ENCODE measurements around the gene CPA1.
"Not testable (repeated sequence)": the region's sequence is repeated elsewhere in the genome, so short reads cannot be mapped to it uniquely, and the experiment has no call there.

CPA1 gene

DNA sequence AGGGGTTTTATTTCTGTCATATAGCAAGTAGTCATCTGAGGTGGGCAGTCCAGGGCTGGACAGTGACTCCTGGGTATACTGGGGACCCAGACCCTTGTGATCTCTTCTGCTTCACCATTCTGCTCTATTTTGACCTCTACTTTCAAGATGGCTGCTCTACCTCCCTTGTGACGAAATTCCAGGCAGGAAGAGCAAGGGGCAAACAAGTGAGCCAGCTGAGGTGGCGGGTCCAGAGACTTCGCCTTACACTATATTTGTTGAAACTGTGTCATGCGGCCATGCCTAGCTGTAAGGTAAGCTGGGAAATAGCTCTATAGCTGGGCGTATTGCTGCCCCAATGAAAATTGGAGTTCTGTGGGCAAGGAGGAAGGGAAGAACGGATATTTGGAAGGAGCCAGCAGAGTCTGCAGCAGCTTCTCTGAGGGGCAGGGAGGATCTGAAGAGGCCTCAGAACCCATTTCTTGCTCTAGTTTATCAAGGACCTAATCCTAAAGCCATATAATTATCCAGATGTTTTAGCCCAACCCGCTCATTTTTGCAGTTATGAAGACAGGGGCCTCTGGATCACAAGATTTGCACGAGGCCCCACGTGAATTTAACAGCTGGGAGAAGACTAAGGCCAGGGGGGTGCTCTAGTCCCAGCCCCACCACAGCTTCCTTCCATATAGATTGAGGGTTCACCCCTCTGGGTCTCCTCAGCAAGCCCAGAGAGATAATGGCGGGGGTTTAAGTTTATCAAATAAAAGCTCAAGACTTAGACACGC lies 7.7 kb upstream of the CPA1 start:
- Histone ChIP-seq H3K27me3 (ENCODE audit: insufficient read depth, low read length, poor library complexity) (no peaks in the 10 kb centered on the region), H3K4me1 (ENCODE audit: insufficient read depth, low read length) (no peaks in the 10 kb centered on the region), H3K27ac (ENCODE audit: low read length) (no peak overlapping the region), H3K4me3 (ENCODE audit: low read depth in 1 of 2, low read length in 2 of 2) (no peak overlapping the region), H3K36me3 (ENCODE audit: insufficient read depth, low read length) (no peaks in the 10 kb centered on the region), H2AFZ (ENCODE audit: low read depth, low read length) (no peak overlapping the region), H3K9me3 (ENCODE audit: insufficient read depth, low read length, severe bottlenecking) (peaks cover 7% of the 10 kb centered on the region), H3K9ac (ENCODE audit: low read depth, low read length) (no peak overlapping the region), H4K20me1 (ENCODE audit: insufficient read depth, low read length) (no peaks in the 10 kb centered on the region), H3K4me2 (ENCODE audit: insufficient read depth, low read length) (no peak overlapping the region), H3K79me2 (ENCODE audit: insufficient read depth, low read length) (no peaks in the 10 kb centered on the region)
- no peak for TF ChIP-seq EZH2 (IDR thresholded peaks at IDR 0.05; ENCODE audit: borderline replicate concordance, low read depth, low read length, severe bottlenecking)
- TF ChIP-seq, protein P1, sequence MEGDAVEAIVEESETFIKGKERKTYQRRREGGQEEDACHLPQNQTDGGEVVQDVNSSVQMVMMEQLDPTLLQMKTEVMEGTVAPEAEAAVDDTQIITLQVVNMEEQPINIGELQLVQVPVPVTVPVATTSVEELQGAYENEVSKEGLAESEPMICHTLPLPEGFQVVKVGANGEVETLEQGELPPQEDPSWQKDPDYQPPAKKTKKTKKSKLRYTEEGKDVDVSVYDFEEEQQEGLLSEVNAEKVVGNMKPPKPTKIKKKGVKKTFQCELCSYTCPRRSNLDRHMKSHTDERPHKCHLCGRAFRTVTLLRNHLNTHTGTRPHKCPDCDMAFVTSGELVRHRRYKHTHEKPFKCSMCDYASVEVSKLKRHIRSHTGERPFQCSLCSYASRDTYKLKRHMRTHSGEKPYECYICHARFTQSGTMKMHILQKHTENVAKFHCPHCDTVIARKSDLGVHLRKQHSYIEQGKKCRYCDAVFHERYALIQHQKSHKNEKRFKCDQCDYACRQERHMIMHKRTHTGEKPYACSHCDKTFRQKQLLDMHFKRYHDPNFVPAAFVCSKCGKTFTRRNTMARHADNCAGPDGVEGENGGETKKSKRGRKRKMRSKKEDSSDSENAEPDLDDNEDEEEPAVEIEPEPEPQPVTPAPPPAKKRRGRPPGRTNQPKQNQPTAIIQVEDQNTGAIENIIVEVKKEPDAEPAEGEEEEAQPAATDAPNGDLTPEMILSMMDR (IDR thresholded peaks at IDR 0.05; ENCODE audit: borderline replicate concordance, extremely low read depth, low read length, poor library complexity, severe bottlenecking) = no peak
- no peak for DNase-seq
- ATAC-seq (ENCODE audit: insufficient read depth, low read depth) = no peak

DNA sequence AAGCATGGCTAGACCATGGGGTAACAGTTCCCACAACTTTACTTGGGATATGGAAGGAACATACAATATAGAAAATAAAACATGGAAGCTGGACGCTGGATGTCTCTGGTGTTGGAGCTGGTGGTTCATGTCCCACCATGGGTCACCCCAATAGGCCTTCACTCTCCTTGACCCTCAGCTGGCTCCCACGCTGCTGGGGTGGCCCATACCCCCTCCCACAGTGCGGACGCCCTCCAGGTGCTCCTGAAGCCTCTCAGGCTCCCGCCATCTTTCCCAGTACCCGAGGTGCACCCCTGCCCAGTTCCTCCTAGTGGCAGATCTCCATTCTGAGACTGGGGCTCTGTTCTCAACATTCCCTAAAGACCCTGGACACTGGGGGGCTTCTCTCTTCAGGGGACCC lies 5.8 kb upstream of the CPA1 start:
- H3K4me1 ChIP-seq (ENCODE audit: insufficient read depth, low read length) = no peaks in the 10 kb centered on the region
- no peak overlapping the region for H2AFZ ChIP-seq (ENCODE audit: low read depth, low read length)
- no peaks in the 10 kb centered on the region for H3K79me2 ChIP-seq (ENCODE audit: insufficient read depth, low read length)
- no peak for TF ChIP-seq EZH2 (IDR thresholded peaks at IDR 0.05; ENCODE audit: borderline replicate concordance, low read depth, low read length, severe bottlenecking)
- TF ChIP-seq, protein P1 (IDR thresholded peaks at IDR 0.05; ENCODE audit: borderline replicate concordance, extremely low read depth, low read length, poor library complexity, severe bottlenecking) = no peak
- H4K20me1 ChIP-seq (ENCODE audit: insufficient read depth, low read length) = no peaks in the 10 kb centered on the region
- DNase-seq = no peak
- no peak overlapping the region for H3K9ac ChIP-seq (ENCODE audit: low read depth, low read length)
- peaks cover 7% of the 10 kb centered on the region for H3K9me3 ChIP-seq (ENCODE audit: insufficient read depth, low read length, severe bottlenecking)
- ATAC-seq (ENCODE audit: insufficient read depth, low read depth) = no peak
- H3K4me3 ChIP-seq (ENCODE audit: low read depth in 1 of 2, low read length in 2 of 2) = no peak overlapping the region
- H3K36me3 ChIP-seq (ENCODE audit: insufficient read depth, low read length) = no peaks in the 10 kb centered on the region
- no peak overlapping the region for H3K27ac ChIP-seq (ENCODE audit: low read length)
- no peak overlapping the region for H3K4me2 ChIP-seq (ENCODE audit: insufficient read depth, low read length)
- no peaks in the 10 kb centered on the region for H3K27me3 ChIP-seq (ENCODE audit: insufficient read depth, low read length, poor library complexity)

- ATAC-seq (ENCODE audit: insufficient read depth, low read depth); H3K27me3 ChIP-seq (ENCODE audit: insufficient read depth, low read length, poor library complexity); DNase-seq; H3K4me3 ChIP-seq (ENCODE audit: low read depth in 1 of 2, low read length in 2 of 2); H3K36me3 ChIP-seq (ENCODE audit: insufficient read depth, low read length); H3K4me2 ChIP-seq (ENCODE audit: insufficient read depth, low read length); H3K4me1 ChIP-seq (ENCODE audit: insufficient read depth, low read length); H3K27ac ChIP-seq (ENCODE audit: low read length); H3K9me3 ChIP-seq (ENCODE audit: insufficient read depth, low read length, severe bottlenecking); H3K79me2 ChIP-seq (ENCODE audit: insufficient read depth, low read length); H4K20me1 ChIP-seq (ENCODE audit: insufficient read depth, low read length); H2AFZ ChIP-seq (ENCODE audit: low read depth, low read length); H3K9ac ChIP-seq (ENCODE audit: low read depth, low read length): not testable (repeated sequence)
Observed at GRCh38 chr7:130376461-130376860, 3.8 kb upstream of the CPA1 start.

- Histone ChIP-seq H3K4me3 (ENCODE audit: low read depth in 1 of 2, low read length in 2 of 2) (no peak overlapping the region), H3K9ac (ENCODE audit: low read depth, low read length) (no peak overlapping the region), H3K36me3 (ENCODE audit: insufficient read depth, low read length) (no peaks in the 10 kb centered on the region), H3K4me2 (ENCODE audit: insufficient read depth, low read length) (no peak overlapping the region), H3K4me1 (ENCODE audit: insufficient read depth, low read length) (no peaks in the 10 kb centered on the region), H3K79me2 (ENCODE audit: insufficient read depth, low read length) (no peaks in the 10 kb centered on the region), H2AFZ (ENCODE audit: low read depth, low read length) (no peak overlapping the region), H3K27me3 (ENCODE audit: insufficient read depth, low read length, poor library complexity) (no peaks in the 10 kb centered on the region), H4K20me1 (ENCODE audit: insufficient read depth, low read length) (no peaks in the 10 kb centered on the region), H3K27ac (ENCODE audit: low read length) (no peak overlapping the region), H3K9me3 (ENCODE audit: insufficient read depth, low read length, severe bottlenecking) (peaks cover 7% of the 10 kb centered on the region)
- DNase-seq (no peak), ATAC-seq (ENCODE audit: insufficient read depth, low read depth) (no peak)
- TF ChIP-seq, protein P1 (IDR thresholded peaks at IDR 0.05; ENCODE audit: borderline replicate concordance, extremely low read depth, low read length, poor library complexity, severe bottlenecking) = no peak
- TF ChIP-seq EZH2 (IDR thresholded peaks at IDR 0.05; ENCODE audit: borderline replicate concordance, low read depth, low read length, severe bottlenecking) = no peak
Observed at GRCh38 chr7:130377178-130377577, 3.1 kb upstream of the CPA1 start.
